GM19395 (cell line): Measurements from ENCODE around the gene CFAP77.

Source experiments
- ATAC-seq: cut with Tn5 transposase; IDR thresholded peaks from one replicate; pipeline ENCODE4 v1.9.1; 2021; ENCODE audit warnings: mild to moderate bottlenecking, moderate library complexity; ENCODE audit not compliant: unreplicated experiment

Gene CFAP77

GRCh38 chr9:132513416-132513815 is 103.4 kb downstream of the CFAP77 start:
- no peak for ATAC-seq

- no peak for ATAC-seq
Observed at GRCh38 chr9:132514011-132514744, 104.2 kb downstream of the CFAP77 start.

GRCh38 chr9:132514821-132515220 is 104.8 kb downstream of the CFAP77 start:
- ATAC-seq = no peak

GRCh38 chr9:132516301-132516700 is 106.3 kb downstream of the CFAP77 start:
- no peak for ATAC-seq

GRCh38 chr9:132516911-132517310 is 106.9 kb downstream of the CFAP77 start:
- no peak for ATAC-seq

- ATAC-seq = no peak
Observed at GRCh38 chr9:132517815-132518550, 108.0 kb downstream of the CFAP77 start.

- no peak for ATAC-seq
Observed at GRCh38 chr9:132518626-132519025, 108.6 kb downstream of the CFAP77 start.

DNA sequence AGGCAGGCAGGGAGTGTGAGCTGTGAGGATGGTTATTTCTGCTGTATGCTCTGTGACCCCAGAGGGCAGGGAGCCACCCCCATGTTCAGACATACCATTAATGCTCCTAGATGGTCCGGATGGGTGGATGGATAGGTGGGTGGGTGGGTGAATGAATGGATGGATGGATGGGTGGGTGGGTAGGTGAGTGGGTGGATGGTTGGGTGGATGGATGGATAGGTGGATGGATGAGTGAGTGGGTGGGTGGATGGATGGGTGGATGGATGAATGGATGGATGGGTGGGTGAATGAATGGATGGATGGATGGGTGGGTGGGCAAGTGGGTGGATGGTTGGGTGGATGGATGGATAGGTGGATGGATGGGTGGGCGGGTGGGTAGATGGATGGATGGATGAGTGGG is 109.0 kb downstream of the CFAP77 start:
- ATAC-seq = no peak

DNA sequence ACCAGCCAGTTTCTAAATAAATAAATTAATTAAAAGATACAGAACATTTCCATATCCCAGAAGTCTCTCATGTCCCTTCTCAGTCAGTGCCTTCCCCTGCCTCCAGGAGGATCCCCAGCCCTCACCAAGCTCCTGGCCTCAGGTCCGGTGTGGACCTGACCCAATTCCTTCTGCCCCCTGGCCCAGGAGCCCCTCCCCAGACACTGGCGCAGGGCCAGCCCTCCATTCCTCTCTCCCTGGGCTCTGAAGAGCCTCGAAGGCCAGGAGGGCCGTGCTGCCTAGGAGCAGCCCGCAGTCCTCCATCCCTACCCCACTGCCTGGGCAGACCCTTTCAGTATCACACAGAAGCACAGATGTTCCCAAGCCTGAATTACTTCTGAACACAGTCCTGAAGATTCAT is 110.6 kb downstream of the CFAP77 start:
- no peak for ATAC-seq

DNA sequence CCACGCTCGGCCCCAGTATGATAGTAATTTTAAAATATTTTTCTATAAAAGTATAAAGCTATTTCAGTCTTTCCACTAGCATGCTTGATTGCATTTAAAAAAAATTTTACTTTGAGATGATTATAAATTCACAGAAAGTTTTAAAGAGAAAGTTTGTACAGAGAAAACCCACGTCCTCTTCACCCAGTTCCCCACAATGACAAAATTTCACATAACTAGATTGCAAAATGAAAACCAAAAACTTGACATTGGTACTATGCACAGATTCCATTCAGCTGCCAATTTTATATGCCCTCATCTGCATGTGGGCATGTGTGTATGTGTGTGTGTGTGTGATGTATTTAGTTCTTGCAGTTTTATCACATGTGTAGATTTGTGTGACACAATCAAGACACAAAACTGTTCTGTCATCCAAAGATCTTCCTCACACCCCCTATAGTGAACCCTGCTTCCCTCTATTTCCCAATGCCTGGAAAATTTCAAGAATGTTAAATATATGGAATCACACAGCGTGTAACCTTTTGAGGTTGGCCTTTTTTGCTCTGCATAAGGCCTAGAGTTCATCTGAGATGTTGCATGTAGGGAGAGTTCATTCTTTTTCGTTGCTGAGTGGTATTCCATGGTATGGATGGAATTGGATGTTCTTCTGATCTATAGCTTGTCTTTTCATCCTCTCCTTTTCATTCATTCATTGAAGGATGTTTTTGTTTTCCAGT is 115.5 kb downstream of the CFAP77 start:
- ATAC-seq = no peak

GRCh38 chr9:132531195-132531594 is 121.2 kb downstream of the CFAP77 start:
- ATAC-seq = no peak

GRCh38 chr9:132531710-132532570 is 121.9 kb downstream of the CFAP77 start:
- ATAC-seq = no peak

- no peak for ATAC-seq
Observed at GRCh38 chr9:132534832-132535231, 124.8 kb downstream of the CFAP77 start.

- no peak for ATAC-seq
Observed at GRCh38 chr9:132536124-132536523, 126.1 kb downstream of the CFAP77 start.

GRCh38 chr9:132537352-132537751 is 127.3 kb downstream of the CFAP77 start:
- ATAC-seq = no peak

DNA sequence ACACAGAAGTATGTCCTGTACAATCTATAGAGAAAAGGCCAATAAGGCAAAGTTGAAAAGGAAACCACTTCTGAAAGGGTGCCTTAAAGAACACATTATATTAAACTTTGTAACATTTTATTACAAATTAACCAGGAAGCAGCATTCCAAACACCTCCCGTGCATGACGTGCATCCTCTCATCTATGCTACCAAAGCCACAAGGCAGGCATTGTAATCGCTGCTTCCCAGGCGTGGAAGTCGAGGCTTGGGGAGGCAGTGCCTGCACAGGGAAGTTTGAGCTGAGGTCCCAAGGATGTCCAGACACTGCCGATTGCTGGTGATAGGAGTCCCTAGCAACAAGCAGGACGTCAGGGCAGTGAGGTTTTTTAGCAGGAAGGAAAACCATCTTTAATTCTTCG is 128.1 kb downstream of the CFAP77 start:
- ATAC-seq = no peak

- ATAC-seq = no peak
Observed at GRCh38 chr9:132539096-132539495, 129.1 kb downstream of the CFAP77 start.

DNA sequence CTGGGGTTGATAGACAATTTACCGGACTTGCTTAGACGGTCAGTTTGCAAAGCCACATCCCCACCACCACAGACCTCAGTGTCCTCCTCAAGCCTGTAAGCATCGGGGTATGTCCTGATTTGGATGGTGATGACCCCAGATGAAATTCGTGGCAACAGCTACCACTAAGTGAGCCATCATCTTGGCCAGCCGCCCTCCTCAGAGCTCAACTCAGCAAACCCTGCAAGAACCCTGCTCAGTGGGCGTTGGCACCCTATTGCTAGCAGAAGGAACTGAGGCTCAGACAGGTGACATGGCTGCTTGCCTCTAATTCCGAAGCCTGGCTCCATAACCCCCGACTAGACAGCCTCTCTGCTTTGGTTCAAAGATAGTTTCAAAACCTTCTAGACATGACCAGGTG is 131.0 kb downstream of the CFAP77 start:
- no peak for ATAC-seq

DNA sequence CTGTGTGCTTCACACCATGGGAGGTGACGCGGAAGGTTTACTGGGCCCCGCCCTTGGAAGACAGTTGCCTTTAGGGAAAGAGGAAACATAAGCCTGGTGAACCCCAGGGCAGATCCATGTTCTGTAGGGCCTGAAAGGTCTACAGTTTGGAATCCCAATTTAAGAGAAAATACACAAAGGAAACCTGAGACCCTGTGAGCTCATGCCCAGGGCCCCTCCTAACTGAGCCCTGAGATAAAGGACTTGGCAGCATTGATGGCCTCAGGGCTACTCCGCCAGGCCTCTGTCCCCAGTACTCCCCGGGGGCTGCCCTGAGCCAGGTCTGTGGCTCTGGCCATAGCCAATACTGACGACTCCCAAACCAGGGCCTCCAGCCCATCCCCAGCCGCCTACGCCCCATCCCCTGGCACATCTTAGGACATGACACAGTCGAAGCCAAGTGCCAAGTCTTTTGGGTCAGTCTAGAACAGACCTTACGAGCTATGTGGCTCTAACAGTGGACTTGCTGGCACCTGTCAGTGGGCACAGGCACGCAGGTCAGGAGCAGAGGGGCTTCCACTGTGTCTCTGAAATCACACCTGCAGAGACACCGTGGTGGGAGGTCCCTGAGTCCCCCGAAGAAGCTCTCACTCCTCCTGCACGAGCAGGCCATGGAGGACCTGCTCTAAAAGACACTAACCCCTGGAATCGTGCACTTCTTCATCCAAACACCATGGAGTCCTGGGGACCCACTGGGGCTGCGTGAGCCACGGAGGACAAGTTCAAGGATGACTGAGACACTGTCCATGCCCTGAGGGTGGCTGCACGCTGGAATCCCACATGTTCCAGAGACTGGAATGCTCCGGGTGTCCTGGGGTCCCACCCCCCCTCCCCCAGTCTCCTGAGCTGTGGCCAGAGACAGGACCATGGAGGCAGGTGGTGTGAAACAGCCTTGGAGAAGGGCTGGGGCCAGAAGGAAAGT is 132.1 kb downstream of the CFAP77 start:
- ATAC-seq = no peak

- ATAC-seq = no peak
Observed at GRCh38 chr9:132543251-132543650, 133.2 kb downstream of the CFAP77 start.
